GM12873 (cell line): Measurements from ENCODE around the gene PGS1.

ENCODE experiments used
- CTCF ChIP-seq: IDR thresholded peaks from 2 replicates; pipeline ENCODE4 v1.5.1; 2012; ENCODE audit warnings: low read depth, mild to moderate bottlenecking, moderate library complexity, low read length, control low read depth; ENCODE audit not compliant: insufficient read depth; ENCODE audit errors: missing control alignments

PGS1 gene

GRCh38 chr17:78390241-78391050 lies 12.0 kb downstream of the PGS1 start:
- peak; percentile 34 for TF ChIP-seq CTCF

GRCh38 chr17:78391051-78391431 lies 12.6 kb downstream of the PGS1 start:
- TF ChIP-seq CTCF: no peak

- TF ChIP-seq CTCF: no peak
Observed at GRCh38 chr17:78391843-78392242, 13.4 kb downstream of the PGS1 start.

DNA sequence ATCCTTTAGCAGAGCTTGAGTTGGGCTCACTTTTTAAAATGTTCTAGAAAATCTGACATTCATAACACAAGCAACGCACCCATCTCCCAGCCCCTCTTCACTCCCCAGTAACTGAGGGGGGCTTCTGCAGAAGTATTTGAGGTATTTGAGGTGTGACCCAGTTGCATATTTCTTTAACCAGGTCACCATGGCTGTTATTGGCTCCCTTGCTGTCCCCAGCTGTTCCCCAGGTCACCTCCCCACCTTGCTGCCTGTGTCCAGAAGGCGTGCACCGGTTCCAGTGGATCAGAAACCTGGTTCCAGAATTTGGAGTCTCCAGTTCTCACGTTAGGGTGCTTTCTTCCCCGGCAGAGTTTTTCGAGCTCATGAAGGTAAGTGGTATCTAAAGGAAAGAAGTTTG lies 13.8 kb downstream of the PGS1 start:
- TF ChIP-seq CTCF: no peak

DNA sequence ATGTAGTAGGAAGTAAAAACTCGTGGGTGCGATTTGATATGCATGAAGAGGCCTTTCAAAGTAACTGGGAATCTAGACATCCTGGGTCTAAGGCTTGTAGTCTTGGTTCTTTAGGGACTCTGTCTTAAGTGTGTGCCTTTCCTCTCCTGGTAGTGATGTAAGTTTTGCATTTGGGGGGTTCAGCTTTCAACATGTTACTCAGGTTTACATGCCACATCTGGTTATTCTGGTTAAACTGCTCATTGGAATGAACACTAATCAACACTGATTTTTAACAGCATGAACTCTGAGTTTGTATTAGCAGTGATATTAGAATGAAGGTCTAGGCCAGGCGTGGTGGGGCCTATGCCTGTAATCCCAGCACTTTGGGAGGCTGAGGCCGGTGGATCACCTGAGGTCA lies 15.1 kb downstream of the PGS1 start:
- no peak for TF ChIP-seq CTCF

DNA sequence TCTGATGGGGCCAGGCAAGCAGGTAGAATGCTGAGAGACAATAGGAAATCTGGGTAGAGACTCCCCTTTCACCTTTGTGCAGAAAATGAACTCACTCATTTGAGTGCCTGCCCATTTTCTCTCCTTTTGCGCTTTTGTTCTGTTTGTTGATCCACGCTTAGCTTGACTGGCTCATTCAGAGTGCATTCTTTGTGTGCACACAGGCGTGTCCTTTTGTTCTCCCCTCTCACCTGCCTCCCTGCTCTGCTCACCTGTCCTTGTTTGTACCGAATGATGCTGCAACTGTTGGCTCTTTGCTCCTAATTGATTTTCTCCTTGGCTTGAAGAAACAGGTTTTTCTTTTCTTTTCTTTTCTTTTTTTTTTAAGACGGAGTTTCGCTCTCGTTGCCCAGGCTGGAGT lies 15.8 kb downstream of the PGS1 start:
- no peak for TF ChIP-seq CTCF

- TF ChIP-seq CTCF: no peak
Observed at GRCh38 chr17:78395155-78395554, 16.7 kb downstream of the PGS1 start.
